Activated CD4-positive, alpha-beta T cell treated with anti-CD3 and anti-CD28 coated beads, Interleukin-2, amount 10 ng/mL, durations not matched to agents 7 days and 5 days (primary cell): ENCODE results near the gene SUCO. TPM values are rescaled to one million over a fixed set of nuclear protein-coding genes. Genes with fewer than 3 reads are reported as not detected.

Source experiments
- CTCF ChIA-PET: fragments of 350-600 bp; sonication (Branson Sonifier 250); formaldehyde crosslinking; loops from one replicate; lab custom pipeline; 2021; ENCODE audit warnings: antibody characterized with exemption; lab: Charles Lee
- POLR2A ChIA-PET: fragments of 350-600 bp; sonication (Branson Sonifier 250); formaldehyde crosslinking; loops from one replicate; lab custom pipeline; 2021; ENCODE audit warnings: antibody characterized with exemption; lab: Charles Lee
- DNase-seq: peaks from one replicate; pipeline ENCODE4 v3.0.0-alpha.2; 2020
- H3K27ac Mint-ChIP-seq: one replicate; pipeline ENCODE4 v1.8.0; 2021; ENCODE audit warnings: mild to moderate bottlenecking, moderate library complexity, mixed read lengths
- H3K27me3 Mint-ChIP-seq: one replicate; pipeline ENCODE4 v1.8.0; 2021; ENCODE audit warnings: mixed read lengths
- H3K36me3 Mint-ChIP-seq: one replicate; pipeline ENCODE4 v1.8.0; 2021; ENCODE audit warnings: low read depth, mixed read lengths
- H3K4me1 Mint-ChIP-seq: one replicate; pipeline ENCODE4 v1.8.0; 2021; ENCODE audit warnings: mixed read lengths
- H3K4me3 Mint-ChIP-seq: one replicate; pipeline ENCODE4 v1.8.0; 2021; ENCODE audit warnings: mild to moderate bottlenecking, moderate library complexity, mixed read lengths
- H3K9me3 Mint-ChIP-seq: one replicate; pipeline ENCODE4 v1.8.0; 2021; ENCODE audit warnings: mixed read lengths
- total RNA-seq, 2 experiments: library from RNA; stranded (reverse); gene quantifications; one replicate each; pipeline ENCODE4 v1.2.3, GENCODE V29; 2021

SUCO gene
- total RNA-seq, 2 experiments from 2014 or later = 31.4 to 38.3 TPM

DNA sequence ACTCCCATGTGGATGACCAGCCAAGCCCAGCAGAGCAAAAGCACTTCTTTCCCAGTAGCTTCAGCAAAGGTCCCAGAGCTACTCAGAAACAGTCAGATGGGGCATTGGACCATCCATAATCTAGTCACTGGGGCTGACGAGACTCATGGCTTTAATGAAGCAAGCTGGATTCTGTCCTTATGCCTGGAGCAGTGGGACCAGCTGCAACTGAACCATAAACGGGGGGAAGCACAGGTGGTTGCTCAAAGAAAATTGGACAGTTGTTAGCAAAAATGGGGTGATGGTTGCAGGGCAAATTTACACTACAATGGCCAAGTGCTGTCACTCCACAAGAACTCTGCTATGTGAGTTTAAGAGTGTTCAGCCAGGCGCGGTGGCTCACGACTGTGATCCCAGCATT lies 108.5 kb downstream of the SUCO start:
- no peak for DNase-seq
- CTCF ChIA-PET = interaction anchor here (1.1 to 1.8 kb wide), 3 partner anchors 11 to 23 kb away, joined by 3 to 9 read pairs (median 4); no protein-coding TSS in a partner anchor
- Mint-ChIP-seq H3K36me3 (peaks cover 14% of the 10 kb centered on the region), H3K27ac (peak overlapping the region; percentile 4), H3K27me3 (peaks cover 35% of the 10 kb centered on the region), H3K4me1 (peaks cover 88% of the 10 kb centered on the region), H3K4me3 (no peak overlapping the region), H3K9me3 (peaks cover 6% of the 10 kb centered on the region)
- POLR2A ChIA-PET = no interaction called here

DNA sequence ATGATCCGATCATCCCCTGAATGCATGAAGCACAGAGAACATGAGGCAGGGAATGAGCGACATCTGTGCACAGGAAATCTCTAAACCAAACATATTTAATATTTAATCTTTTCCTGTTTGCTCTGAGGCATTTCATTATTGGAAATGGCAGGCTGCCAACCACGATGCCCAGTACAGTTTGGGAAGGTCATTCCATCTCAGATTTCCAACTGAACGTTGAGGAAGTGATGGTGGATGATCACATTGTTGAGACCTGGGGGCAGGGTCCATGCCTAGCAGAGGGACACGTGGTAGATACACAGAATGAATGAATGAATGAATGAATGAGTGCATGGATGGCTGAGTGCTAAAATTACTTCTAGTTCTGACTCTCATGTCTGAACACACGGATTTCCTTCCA lies 110.0 kb downstream of the SUCO start:
- CTCF ChIA-PET = interaction anchor here (1.1 to 1.8 kb wide), 4 partner anchors 12 to 77 kb away, joined by 3 to 9 read pairs (median 4); no protein-coding TSS in a partner anchor
- H3K27ac Mint-ChIP-seq = no peak overlapping the region
- DNase-seq = no peak
- peaks cover 3% of the 10 kb centered on the region for H3K9me3 Mint-ChIP-seq
- POLR2A ChIA-PET = no interaction called here
- peaks cover 91% of the 10 kb centered on the region for H3K4me1 Mint-ChIP-seq
- peaks cover 6% of the 10 kb centered on the region for H3K36me3 Mint-ChIP-seq
- no peak overlapping the region for H3K4me3 Mint-ChIP-seq
- peaks cover 37% of the 10 kb centered on the region for H3K27me3 Mint-ChIP-seq

DNA sequence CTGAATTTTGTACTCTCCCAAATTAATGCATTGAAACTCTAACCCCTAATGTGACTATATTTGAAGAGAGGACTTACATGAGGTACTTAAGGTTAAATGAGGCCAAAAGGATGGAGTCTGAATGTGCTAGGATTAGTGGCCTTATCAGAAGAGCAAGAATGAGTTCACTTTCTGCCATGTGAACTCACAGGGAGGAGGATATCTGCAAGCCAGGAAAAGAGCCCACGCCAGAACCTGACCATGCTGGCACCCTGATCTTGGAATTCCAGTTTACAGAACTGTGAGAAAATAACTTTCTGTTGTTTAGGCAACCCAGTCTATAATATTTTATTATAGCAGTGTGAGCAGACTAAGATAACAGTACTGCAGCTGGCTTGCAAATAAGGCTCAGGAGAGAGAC lies 113.7 kb downstream of the SUCO start:
- CTCF ChIA-PET = interaction anchor here (1.5 kb wide), 1 partner anchor 11 kb away, joined by 3 read pairs; no protein-coding TSS in a partner anchor
- Mint-ChIP-seq H3K27ac (no peak overlapping the region), H3K36me3 (peaks cover 9% of the 10 kb centered on the region), H3K27me3 (peaks cover 36% of the 10 kb centered on the region), H3K9me3 (peaks cover 3% of the 10 kb centered on the region), H3K4me3 (no peak overlapping the region), H3K4me1 (peaks cover 59% of the 10 kb centered on the region)
- POLR2A ChIA-PET = no interaction called here
- no peak for DNase-seq

GRCh38 chr1:172647110-172647564 lies 114.2 kb downstream of the SUCO start:
- peaks cover 3% of the 10 kb centered on the region for H3K9me3 Mint-ChIP-seq
- DNase-seq = peak; percentile 38
- H3K27ac Mint-ChIP-seq = peak overlapping the region; percentile 69
- no peak overlapping the region for H3K4me3 Mint-ChIP-seq
- H3K36me3 Mint-ChIP-seq = peaks cover 8% of the 10 kb centered on the region
- ChIA-PET POLR2A (no interaction called here), CTCF (interaction anchor here (1.5 kb wide), 1 partner anchor 11 kb away, joined by 3 read pairs; no protein-coding TSS in a partner anchor)
- peaks cover 54% of the 10 kb centered on the region for H3K4me1 Mint-ChIP-seq
- peaks cover 34% of the 10 kb centered on the region for H3K27me3 Mint-ChIP-seq

DNA sequence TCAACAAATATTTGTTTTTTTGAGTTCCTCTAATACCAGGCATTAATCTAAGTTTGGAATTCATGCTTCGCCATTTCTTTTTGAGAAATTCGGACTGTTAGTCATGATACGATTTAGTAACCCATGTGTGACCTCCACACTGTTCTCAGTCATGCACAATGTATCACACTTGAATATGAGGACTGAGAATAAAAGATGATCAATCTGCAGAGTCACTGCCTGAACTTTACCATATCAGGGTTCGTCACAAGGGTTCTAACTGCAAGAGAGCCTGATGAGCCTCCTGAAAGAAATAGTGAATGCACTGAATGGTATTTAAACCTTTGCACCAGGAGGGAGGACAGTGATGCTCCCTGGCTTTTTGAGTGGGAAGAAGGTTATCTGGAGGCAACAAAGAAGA lies 115.0 kb downstream of the SUCO start:
- Mint-ChIP-seq H3K4me3 (no peak overlapping the region), H3K9me3 (peaks cover 3% of the 10 kb centered on the region), H3K27me3 (peaks cover 38% of the 10 kb centered on the region), H3K36me3 (peaks cover 5% of the 10 kb centered on the region), H3K27ac (no peak overlapping the region), H3K4me1 (peaks cover 46% of the 10 kb centered on the region)
- ChIA-PET CTCF (no interaction called here), POLR2A (no interaction called here)
- no peak for DNase-seq

DNA sequence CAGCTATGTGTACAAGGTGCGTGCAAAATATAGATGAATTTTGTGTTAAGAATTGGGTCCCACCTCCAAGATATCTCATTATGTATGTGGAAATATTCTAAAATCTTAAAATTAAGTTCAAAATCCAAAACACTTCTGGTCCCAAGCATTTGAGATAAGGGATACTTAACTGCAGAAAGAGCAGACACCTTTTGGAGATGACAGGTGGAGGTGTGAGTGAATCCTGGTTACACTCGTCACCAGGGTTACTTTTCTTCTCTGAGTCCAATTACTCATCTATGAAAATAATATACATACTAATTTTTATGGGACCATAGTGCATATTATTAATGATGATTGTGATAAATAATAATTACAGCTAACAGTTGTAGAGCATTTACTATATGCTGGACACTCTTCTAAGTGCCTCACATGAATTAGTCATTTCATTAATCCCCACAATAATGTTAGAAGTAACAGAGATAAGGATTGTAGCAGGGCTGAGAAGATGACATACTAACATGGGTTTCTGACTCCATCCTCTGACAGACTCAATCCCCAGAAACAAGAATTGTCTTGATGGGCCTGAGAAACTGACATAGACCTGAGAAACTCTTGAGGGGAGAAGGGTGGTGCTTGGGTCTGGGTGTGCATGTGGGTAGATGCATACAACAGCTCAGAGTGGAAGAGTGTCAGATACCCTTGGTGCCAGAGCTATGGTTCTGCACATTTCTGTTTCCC lies 117.7 kb downstream of the SUCO start:
- H3K4me3 Mint-ChIP-seq = no peak overlapping the region
- peaks cover 33% of the 10 kb centered on the region for H3K4me1 Mint-ChIP-seq
- DNase-seq = no peak
- H3K9me3 Mint-ChIP-seq = peaks cover 3% of the 10 kb centered on the region
- peaks cover 5% of the 10 kb centered on the region for H3K36me3 Mint-ChIP-seq
- CTCF ChIA-PET = interaction anchor here (1.0 kb wide), 1 partner anchor 62 kb away, joined by 4 read pairs; no protein-coding TSS in a partner anchor
- H3K27me3 Mint-ChIP-seq = peaks cover 47% of the 10 kb centered on the region
- no peak overlapping the region for H3K27ac Mint-ChIP-seq
- POLR2A ChIA-PET = no interaction called here

GRCh38 chr1:172653015-172653709 lies 120.2 kb downstream of the SUCO start:
- peaks cover 3% of the 10 kb centered on the region for H3K36me3 Mint-ChIP-seq
- no peak for DNase-seq
- H3K4me1 Mint-ChIP-seq = peaks cover 13% of the 10 kb centered on the region
- peaks cover 3% of the 10 kb centered on the region for H3K9me3 Mint-ChIP-seq
- H3K27me3 Mint-ChIP-seq = peaks cover 43% of the 10 kb centered on the region
- no peak overlapping the region for H3K4me3 Mint-ChIP-seq
- CTCF ChIA-PET = interaction anchor here (0.9 to 1.0 kb wide), 2 partner anchors 12 to 13 kb away, joined by 3 to 4 read pairs; no protein-coding TSS in a partner anchor
- POLR2A ChIA-PET = no interaction called here
- no peak overlapping the region for H3K27ac Mint-ChIP-seq

GRCh38 chr1:172654535-172654934 lies 121.6 kb downstream of the SUCO start:
- no peak for DNase-seq
- Mint-ChIP-seq H3K27me3 (peaks cover 38% of the 10 kb centered on the region), H3K27ac (no peak overlapping the region), H3K4me3 (no peak overlapping the region), H3K4me1 (peaks cover 22% of the 10 kb centered on the region), H3K36me3 (peaks cover 3% of the 10 kb centered on the region), H3K9me3 (peaks cover 3% of the 10 kb centered on the region)
- ChIA-PET POLR2A (no interaction called here), CTCF (interaction anchor here (1.0 to 1.3 kb wide), 2 partner anchors 9 to 12 kb away, joined by 3 to 4 read pairs; no protein-coding TSS in a partner anchor)

DNA sequence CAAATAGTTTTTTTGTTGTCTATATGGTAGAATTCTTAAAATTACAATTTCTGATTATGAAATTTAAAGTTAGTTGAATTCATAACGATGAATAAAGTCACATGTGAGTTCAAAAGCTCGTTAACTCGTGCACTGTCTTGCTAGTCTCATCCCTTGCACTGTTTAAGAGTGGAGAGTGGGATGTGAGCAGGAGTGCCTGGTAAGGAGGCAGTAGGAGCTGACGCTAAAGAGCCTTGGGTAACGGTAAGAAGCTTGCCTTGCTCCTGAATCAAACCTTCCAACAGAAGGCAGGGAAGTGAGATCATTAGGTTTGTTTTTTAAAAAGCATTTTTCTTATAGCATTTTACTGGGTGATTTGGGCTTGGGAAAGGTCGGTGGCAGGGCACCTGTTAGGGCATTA lies 123.6 kb downstream of the SUCO start:
- CTCF ChIA-PET = interaction anchor here (0.9 kb wide), 1 partner anchor 21 kb away, joined by 3 read pairs; no protein-coding TSS in a partner anchor
- Mint-ChIP-seq H3K9me3 (peaks cover 3% of the 10 kb centered on the region), H3K27me3 (peaks cover 44% of the 10 kb centered on the region), H3K36me3 (peaks cover 15% of the 10 kb centered on the region), H3K4me1 (peaks cover 41% of the 10 kb centered on the region), H3K27ac (no peak overlapping the region), H3K4me3 (no peak overlapping the region)
- no peak for DNase-seq
- POLR2A ChIA-PET = no interaction called here

- no peak for DNase-seq
- peaks cover 3% of the 10 kb centered on the region for H3K9me3 Mint-ChIP-seq
- H3K27me3 Mint-ChIP-seq = peaks cover 39% of the 10 kb centered on the region
- no peak overlapping the region for H3K4me3 Mint-ChIP-seq
- H3K36me3 Mint-ChIP-seq = peaks cover 15% of the 10 kb centered on the region
- ChIA-PET POLR2A (no interaction called here), CTCF (interaction anchor here (0.7 to 2.0 kb wide), 4 partner anchors 11 to 62 kb away, joined by 3 to 6 read pairs (median 4); no protein-coding TSS in a partner anchor)
- no peak overlapping the region for H3K27ac Mint-ChIP-seq
- peaks cover 51% of the 10 kb centered on the region for H3K4me1 Mint-ChIP-seq
Measured at GRCh38 chr1:172657586-172657985, 124.6 kb downstream of the SUCO start.

DNA sequence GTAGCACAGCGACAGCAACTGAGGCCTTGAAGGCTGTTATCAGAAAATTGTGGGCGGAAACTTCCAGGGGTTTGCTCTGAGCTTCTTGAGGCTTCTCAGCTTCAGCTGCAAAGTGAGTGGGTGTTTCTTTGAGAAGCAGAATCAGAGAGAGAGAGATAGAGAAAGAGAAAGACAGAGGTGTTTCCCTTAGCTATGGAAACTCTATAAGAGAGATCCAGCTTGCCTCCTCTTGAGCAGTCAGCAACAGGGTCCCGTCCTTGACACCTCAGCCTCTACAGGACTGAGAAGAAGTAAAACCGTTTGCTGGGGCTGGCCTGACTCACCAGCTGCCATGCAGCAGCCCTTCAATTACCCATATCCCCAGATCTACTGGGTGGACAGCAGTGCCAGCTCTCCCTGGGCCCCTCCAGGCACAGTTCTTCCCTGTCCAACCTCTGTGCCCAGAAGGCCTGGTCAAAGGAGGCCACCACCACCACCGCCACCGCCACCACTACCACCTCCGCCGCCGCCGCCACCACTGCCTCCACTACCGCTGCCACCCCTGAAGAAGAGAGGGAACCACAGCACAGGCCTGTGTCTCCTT lies 126.0 kb downstream of the SUCO start, which contains the start of gene FASLG:
TSS of gene FASLG (plus strand) at position 233 of the 583 bp plus-strand sequence. CDS start at position 332, 99 bp downstream.
- ChIA-PET POLR2A (no interaction called here), CTCF (interaction anchor here (0.6 to 2.0 kb wide), 5 partner anchors 22 to 67 kb away, joined by 3 to 6 read pairs (median 3); no protein-coding TSS in a partner anchor)
- Mint-ChIP-seq H3K27ac (peak within 1 kb of the TSS; percentile 86), H3K36me3 (peaks cover 21% of the 10 kb centered on the region), H3K27me3 (peaks cover 37% of the 10 kb centered on the region), H3K4me1 (peaks cover 56% of the 10 kb centered on the region), H3K4me3 (peak within 1 kb of the TSS; percentile 66), H3K9me3 (peaks cover 9% of the 10 kb centered on the region)
- peak; percentile 45 for DNase-seq

DNA sequence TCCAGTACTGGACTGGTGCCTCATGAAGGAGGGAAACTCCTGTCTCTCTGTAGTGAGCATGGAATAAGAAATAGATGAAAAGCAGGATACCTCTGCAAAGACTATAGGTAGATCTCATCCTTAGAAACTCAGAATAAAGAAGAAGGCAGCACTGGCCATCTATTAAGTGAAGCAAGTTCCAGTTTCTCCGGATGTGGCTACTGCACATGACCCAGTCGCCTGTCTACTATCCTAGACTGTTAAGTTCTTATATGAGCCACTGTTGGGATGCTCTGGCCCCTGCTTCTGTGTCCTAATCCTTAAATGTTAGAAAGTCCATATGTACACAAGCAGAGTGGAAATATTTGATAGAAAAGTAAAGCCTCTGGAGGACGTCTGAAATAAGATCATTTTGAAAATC lies 128.2 kb downstream of the SUCO start:
- H3K4me3 Mint-ChIP-seq = peak overlapping the region; percentile 14
- no peak for DNase-seq
- H3K36me3 Mint-ChIP-seq = peaks cover 26% of the 10 kb centered on the region
- peak overlapping the region; percentile 14 for H3K27ac Mint-ChIP-seq
- CTCF ChIA-PET = interaction anchor here (1.1 to 2.5 kb wide), 4 partner anchors 9 to 19 kb away, joined by 3 to 9 read pairs (median 4); no protein-coding TSS in a partner anchor
- H3K9me3 Mint-ChIP-seq = peaks cover 12% of the 10 kb centered on the region
- POLR2A ChIA-PET = no interaction called here
- peaks cover 56% of the 10 kb centered on the region for H3K4me1 Mint-ChIP-seq
- peaks cover 26% of the 10 kb centered on the region for H3K27me3 Mint-ChIP-seq
